Lower leg skin (tissue), 3 donors: ENCODE data around the gene MEGF8.

Experiments
- POLR2A ChIP-seq, 2 donors: fragments of 450-650 bp; IDR thresholded peaks; one replicate each; pipeline ENCODE4 v1.6.1; 2016 to 2017; ENCODE audit warnings: antibody characterized with exemption in 2 of 2, mild to moderate bottlenecking in 1 of 2, moderate library complexity in 1 of 2
- TF ChIP-seq, protein P1 (sequence below), 3 donors: fragments of 450-650 bp; IDR thresholded peaks; one replicate each; pipeline ENCODE4 v1.5.1; 2016; ENCODE audit warnings: antibody characterized with exemption in 3 of 3, mild to moderate bottlenecking in 3 of 3, moderate library complexity in 2 of 3

DNA sequence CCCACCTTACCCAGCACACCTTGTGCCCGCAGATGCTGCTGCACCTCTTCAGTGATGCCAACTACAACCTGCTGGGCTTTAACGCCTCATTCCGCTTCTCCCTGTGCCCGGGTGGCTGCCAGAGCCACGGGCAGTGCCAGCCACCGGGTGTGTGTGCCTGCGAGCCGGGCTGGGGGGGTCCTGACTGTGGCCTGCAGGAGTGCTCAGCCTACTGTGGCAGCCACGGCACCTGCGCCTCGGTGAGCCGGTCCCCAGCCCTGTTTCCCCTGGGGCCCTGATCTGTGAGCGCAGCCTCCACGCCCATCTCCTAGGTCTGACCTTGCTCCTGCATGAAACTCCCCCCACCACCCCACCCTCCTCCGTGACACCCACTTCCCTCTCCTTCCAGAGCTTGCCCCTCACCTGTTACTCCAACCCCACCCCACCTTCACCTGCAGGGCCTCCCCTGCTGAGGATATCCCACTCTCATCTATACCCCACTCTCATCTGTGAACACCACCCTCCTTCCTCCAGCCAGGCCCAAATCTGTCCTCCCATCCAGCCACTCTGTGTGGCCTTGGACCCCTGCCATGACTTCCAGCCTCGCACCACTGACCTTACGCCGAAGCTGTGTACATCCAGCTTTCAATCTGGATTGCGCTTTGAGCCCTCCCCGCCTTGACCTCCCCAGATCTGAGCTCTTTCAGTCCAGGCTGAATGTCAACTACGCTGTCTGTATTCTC is 8.7 kb downstream of the MEGF8 start:
- TF ChIP-seq, protein P1, sequence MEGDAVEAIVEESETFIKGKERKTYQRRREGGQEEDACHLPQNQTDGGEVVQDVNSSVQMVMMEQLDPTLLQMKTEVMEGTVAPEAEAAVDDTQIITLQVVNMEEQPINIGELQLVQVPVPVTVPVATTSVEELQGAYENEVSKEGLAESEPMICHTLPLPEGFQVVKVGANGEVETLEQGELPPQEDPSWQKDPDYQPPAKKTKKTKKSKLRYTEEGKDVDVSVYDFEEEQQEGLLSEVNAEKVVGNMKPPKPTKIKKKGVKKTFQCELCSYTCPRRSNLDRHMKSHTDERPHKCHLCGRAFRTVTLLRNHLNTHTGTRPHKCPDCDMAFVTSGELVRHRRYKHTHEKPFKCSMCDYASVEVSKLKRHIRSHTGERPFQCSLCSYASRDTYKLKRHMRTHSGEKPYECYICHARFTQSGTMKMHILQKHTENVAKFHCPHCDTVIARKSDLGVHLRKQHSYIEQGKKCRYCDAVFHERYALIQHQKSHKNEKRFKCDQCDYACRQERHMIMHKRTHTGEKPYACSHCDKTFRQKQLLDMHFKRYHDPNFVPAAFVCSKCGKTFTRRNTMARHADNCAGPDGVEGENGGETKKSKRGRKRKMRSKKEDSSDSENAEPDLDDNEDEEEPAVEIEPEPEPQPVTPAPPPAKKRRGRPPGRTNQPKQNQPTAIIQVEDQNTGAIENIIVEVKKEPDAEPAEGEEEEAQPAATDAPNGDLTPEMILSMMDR (IDR thresholded peaks at IDR 0.05): no peak
- no peak for TF ChIP-seq POLR2A (IDR thresholded peaks at IDR 0.05)
